ENCODE measurements around the gene ADAMTS3.

- TF ChIP-seq CTCF (IDR thresholded peaks at IDR 0.05) (no peak), JUN (IDR thresholded peaks at IDR 0.05) (no peak), PHF8 (IDR thresholded peaks at IDR 0.05; ENCODE audit: borderline replicate concordance, low read depth) (no peak), HDAC2 (IDR thresholded peaks at IDR 0.05) (no peak), ZNF302 (CRISPR knock-in tag; IDR thresholded peaks at IDR 0.05) (no peak), POLR2A (IDR thresholded peaks at IDR 0.05; ENCODE audit: low read length) (no peak), ZFP36 (IDR thresholded peaks at IDR 0.05; ENCODE audit: borderline replicate concordance, partially characterized antibody) (no peak), RARB (CRISPR knock-in tag; IDR thresholded peaks at IDR 0.05) (no peak), MAFK (IDR thresholded peaks at IDR 0.05; ENCODE audit: partially characterized antibody) (no peak), MAZ (IDR thresholded peaks at IDR 0.05; ENCODE audit: borderline replicate concordance, low read depth, low read length) (no peak), USF2 (IDR thresholded peaks at IDR 0.05) (no peak), ESRRA (IDR thresholded peaks at IDR 0.05; ENCODE audit: borderline replicate concordance, low read length) (no peak), MYC (IDR thresholded peaks at IDR 0.05; ENCODE audit: borderline replicate concordance, low read length) (no peak)
These were observed 139.6 kb downstream of the ADAMTS3 start for GRCh38 chr4:72429397-72429889.
